Measurements from ENCODE around the gene MAP6D1.

GRCh38 chr3:183823963-183824362, 1.4 kb downstream of the MAP6D1 start:
- TF ChIP-seq CTCF (IDR thresholded peaks at IDR 0.05) = no peak
- TF ChIP-seq POLR2A (IDR thresholded peaks at IDR 0.05) = no peak

Data from right lobe of liver (tissue), 4 donors.